IMR-90 (cell line): ENCODE results near the gene ADGRD2. TPM values are rescaled to one million over a fixed set of nuclear protein-coding genes. Genes with fewer than 3 reads are reported as not detected.
A peak's percentile ranks its signal among the peaks of the same experiment; 100 is the strongest.

Source experiments
- ATAC-seq: fragments of 200-7000 bp; cut with Tn5 transposase; 2 replicates; pipeline ENCODE4 v1.9.1; 2020; ENCODE audit warnings: low read depth, mild to moderate bottlenecking, moderate library complexity
- BruUV-seq: library from RNA; stranded (reverse); fragments of 400-500 nt; replicated peaks from 2 replicates; lab custom pipeline; 2021; lab: Mats Ljungman, UMichigan
- CTCF ChIA-PET: fragments of 300-600 bp; formaldehyde crosslinking; extraction: SDS; loops from one replicate; lab custom pipeline; 2021; ENCODE audit warnings: antibody characterized with exemption; lab: Yijun Ruan, JAX
- POLR2A ChIA-PET: fragments of 300-600 bp; sonication (Branson Sonifier 250); formaldehyde crosslinking; loops from one replicate; lab custom pipeline; 2022; ENCODE audit warnings: antibody characterized with exemption; ENCODE audit not compliant: unreplicated experiment; lab: Charles Lee
- DNase-seq: peaks from one replicate; pipeline ENCODE4 v3.0.0; 2013
- H2AFZ ChIP-seq: replicated peaks from 2 replicates; pipeline ENCODE3; 2013; ENCODE audit warnings: low read length, mild to moderate bottlenecking; ENCODE audit not compliant: poor library complexity
- H2AK5ac ChIP-seq: 2 replicates; pipeline ENCODE4 v1.6.1; 2013; ENCODE audit warnings: low read depth, low read length, inconsistent platforms
- H2AK9ac ChIP-seq: replicated peaks from 2 replicates; pipeline ENCODE3; 2013; ENCODE audit warnings: mild to moderate bottlenecking, low read depth, low read length, moderate library complexity; ENCODE audit not compliant: poor library complexity
- H2BK120ac ChIP-seq: 2 replicates; pipeline ENCODE4 v1.6.1; 2013; ENCODE audit warnings: low read depth, low read length, inconsistent platforms
- H2BK15ac ChIP-seq: 3 replicates; pipeline ENCODE4 v1.6.1; 2013; ENCODE audit warnings: low read depth, low read length, inconsistent platforms
- H2BK20ac ChIP-seq: 2 replicates; pipeline ENCODE4 v1.6.1; 2013; ENCODE audit warnings: low read depth, mild to moderate bottlenecking, inconsistent platforms, low read length, moderate library complexity
- H2BK5ac ChIP-seq: 2 replicates; pipeline ENCODE4 v1.6.1; 2013; ENCODE audit warnings: mild to moderate bottlenecking, low read depth, low read length, inconsistent platforms; ENCODE audit not compliant: poor library complexity, severe bottlenecking
- H3K14ac ChIP-seq: replicated peaks from 2 replicates; pipeline ENCODE4 v1.6.1; 2013; ENCODE audit warnings: low read depth, low read length, inconsistent platforms
- H3K18ac ChIP-seq: 2 replicates; pipeline ENCODE4 v1.6.1; 2013; ENCODE audit warnings: low read depth, low read length, control low read depth
- H3K23ac ChIP-seq: 2 replicates; pipeline ENCODE4 v1.6.1; 2013; ENCODE audit warnings: low read depth, low read length, inconsistent platforms
- H3K27ac ChIP-seq: 2 replicates; pipeline ENCODE4 v1.5.1; 2013; ENCODE audit warnings: mild to moderate bottlenecking, control low read depth, low read length; ENCODE audit not compliant: insufficient read depth
- H3K27me3 ChIP-seq: 2 replicates; pipeline ENCODE4 v1.6.1; 2013; ENCODE audit warnings: low read length; ENCODE audit not compliant: control insufficient read depth, insufficient read depth
- H3K36me3 ChIP-seq: 2 replicates; pipeline ENCODE4 v1.6.1; 2013; ENCODE audit warnings: low read length, mixed read lengths; ENCODE audit not compliant: control insufficient read depth, insufficient read depth
- H3K4ac ChIP-seq: 2 replicates; pipeline ENCODE4 v1.6.1; 2013; ENCODE audit warnings: low read depth, low read length, inconsistent platforms
- H3K4me1 ChIP-seq: 2 replicates; pipeline ENCODE4 v1.6.1; 2013; ENCODE audit warnings: low read length, mixed read lengths; ENCODE audit not compliant: control insufficient read depth, insufficient read depth
- H3K4me2 ChIP-seq: 2 replicates; pipeline ENCODE4 v1.6.1; 2013; ENCODE audit warnings: low read depth, mild to moderate bottlenecking, control low read depth, low read length, moderate library complexity
- H3K4me3 ChIP-seq: 2 replicates; pipeline ENCODE4 v1.5.1; 2013; ENCODE audit warnings: low read depth, mild to moderate bottlenecking, control low read depth, low read length, moderate library complexity; ENCODE audit not compliant: insufficient read depth
- H3K56ac ChIP-seq: 2 replicates; pipeline ENCODE4 v1.6.1; 2013; ENCODE audit warnings: low read length, inconsistent platforms; ENCODE audit not compliant: insufficient read depth; ENCODE audit errors: extremely low read depth
- H3K79me1 ChIP-seq, 2 experiments: 2 replicates each; pipeline ENCODE4 v1.6.1; 2013; ENCODE audit warnings: low read length in 2 of 2, inconsistent platforms in 1 of 2, low read depth in 1 of 2
- H3K9ac ChIP-seq: 2 replicates; pipeline ENCODE4 v1.6.1; 2013; ENCODE audit warnings: low read depth, low read length, control low read depth
- H3K9me1 ChIP-seq: 2 replicates; pipeline ENCODE4 v1.6.1; 2013; ENCODE audit warnings: low read length, inconsistent platforms; ENCODE audit not compliant: insufficient read depth
- H3K9me3 ChIP-seq: 2 replicates; pipeline ENCODE4 v1.6.1; 2013; ENCODE audit warnings: low read length; ENCODE audit not compliant: control insufficient read depth, insufficient read depth
- H4K20me1 ChIP-seq: 2 replicates; pipeline ENCODE4 v1.6.1; 2013; ENCODE audit warnings: low read length, inconsistent platforms; ENCODE audit not compliant: insufficient read depth
- H4K5ac ChIP-seq: 2 replicates; pipeline ENCODE4 v1.6.1; 2013; ENCODE audit warnings: mild to moderate bottlenecking, low read depth, low read length, control low read depth
- H4K8ac ChIP-seq, 2 experiments: 2 replicates each; pipeline ENCODE4 v1.6.1; 2013; ENCODE audit warnings: low read depth in 2 of 2, low read length in 2 of 2, control low read depth in 1 of 2, inconsistent platforms in 1 of 2
- H4K91ac ChIP-seq: 2 replicates; pipeline ENCODE4 v1.6.1; 2013; ENCODE audit warnings: low read depth, low read length, inconsistent platforms; ENCODE audit not compliant: insufficient read depth
- NFE2L2 ChIP-seq: fragments of 150-350 bp; IDR thresholded peaks from 2 replicates; pipeline ENCODE4 v1.6.1; 2016; ENCODE audit warnings: low read depth, mild to moderate bottlenecking, low read length
- RAD21 ChIP-seq: IDR thresholded peaks from 2 replicates; pipeline ENCODE4 v1.6.1; 2012; ENCODE audit warnings: low read length, improper control_type of control experiment
- WGBS, 2 experiments: methylation state at CpG; one replicate each; pipeline versions ENCODE4 v1.1.5 to v1.1.7; 2013; ENCODE audit warnings: missing lambda C conversion rate in 2 of 2; ENCODE audit not compliant: insufficient read length in 1 of 2; ENCODE audit errors: extremely low coverage in 2 of 2; 5-methylcytosine and 5-hydroxymethylcytosine counted together
- dilution Hi-C: fragments of 300-500 bp; cut with HindIII; formaldehyde crosslinking; loops from one replicate; pipeline ENCODE4 v1.14.3; 2018; ENCODE audit warnings: low sequenced_read_pairs; ENCODE audit not compliant: unreplicated experiment
- in situ Hi-C: fragments of 300-500 bp; cut with MboI; formaldehyde crosslinking; loops from 3 replicates; pipeline ENCODE4 v1.14.3; 2019; ENCODE audit warnings: low sequenced_read_pairs, inconsistent platforms, mixed read lengths
- intact Hi-C: fragments of 100-400 bp; cut with micrococcal nuclease; formaldehyde crosslinking; loops from 2 replicates; pipeline ENCODE4 v1.10.0; 2022
- polyA plus RNA-seq, 3 experiments: library from polyadenylated mRNA; depleted of rRNA; stranded (reverse); fragments of >200 nt; gene quantifications; 2 replicates each; pipeline ENCODE4 v1.2.3, GENCODE V29; 2012; ENCODE audit warnings: low replicate concordance in 1 of 3
- total RNA-seq: library from RNA; depleted of rRNA; stranded (reverse); fragments of >200 nt; gene quantifications from 2 replicates; pipeline ENCODE4 v1.2.3, GENCODE V29; 2012

The ADGRD2 gene
- total and polyA plus RNA-seq, 2 of the 4 experiments (the other 2 are of a cell fraction) = not detected

DNA sequence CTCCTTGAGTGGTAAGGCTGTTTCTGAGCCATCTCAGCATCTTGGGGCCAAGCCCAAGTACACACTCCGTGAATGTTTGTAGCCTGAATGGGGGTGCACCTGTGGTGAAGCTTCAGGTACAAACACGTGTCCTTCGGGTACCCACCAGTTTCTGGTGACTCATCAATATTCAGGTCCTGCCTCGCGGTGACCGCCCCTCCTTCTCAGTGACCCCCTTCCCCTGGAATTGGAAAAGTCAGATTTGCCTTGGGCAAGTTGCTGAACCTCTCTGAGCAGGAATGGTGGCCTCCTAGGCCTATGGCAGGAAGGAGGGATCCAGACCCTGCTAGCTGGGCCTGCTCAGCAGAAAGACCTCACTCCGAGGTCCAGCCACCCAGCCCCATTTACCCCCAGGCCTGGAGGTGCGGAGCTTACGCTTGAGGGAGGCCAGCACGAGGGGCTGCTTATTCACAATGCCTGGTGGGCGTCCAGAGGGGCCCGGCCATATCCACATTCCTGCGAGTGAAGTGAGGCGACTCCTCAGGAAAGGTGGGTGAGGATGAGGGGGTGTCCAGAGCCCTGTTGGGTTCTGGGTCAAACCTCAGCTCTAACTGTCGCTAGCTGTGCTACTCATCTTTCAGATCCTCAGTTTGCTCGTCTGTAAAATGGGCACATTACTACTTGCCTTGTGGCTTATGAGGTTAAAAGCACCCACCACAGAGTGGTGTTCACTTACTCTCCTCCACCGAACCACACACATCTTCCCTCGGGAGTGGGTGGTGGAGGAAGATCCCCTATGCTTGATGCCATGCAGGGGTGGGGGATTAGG, 7.0 kb downstream of the ADGRD2 start:
- 0 out of 2 replicates have a peak, but pooled peaks cover 2% of the 10 kb centered on the region for H3K9me3 ChIP-seq
- H3K36me3 ChIP-seq = no peaks in the 10 kb centered on the region
- ChIA-PET POLR2A (no interaction called here), CTCF (no interaction called here)
- H3K56ac ChIP-seq = no peak overlapping the region
- intact Hi-C loops = no loop called here
- no peak overlapping the region for H3K23ac ChIP-seq
- no peak overlapping the region for H3K4me2 ChIP-seq
- no peak overlapping the region for H2AK9ac ChIP-seq
- H2BK20ac ChIP-seq = no peak overlapping the region
- H3K79me1 ChIP-seq = no peaks in the 10 kb centered on the region
- H3K18ac ChIP-seq = no peak overlapping the region
- H4K20me1 ChIP-seq = no peaks in the 10 kb centered on the region
- BruUV-seq = no TSS peak
- WGBS, 2 experiments = 100% methylated on average over 2 of the region's 18 CpGs; no CpG with 5 or more reads in 1 of the 2 experiments
- in situ Hi-C loops = no loop called here
- H3K27me3 ChIP-seq = peaks cover 50% of the 10 kb centered on the region
- ATAC-seq (no peak), DNase-seq (no peak)
- no peak overlapping the region for H3K4ac ChIP-seq
- H2BK120ac ChIP-seq = no peak overlapping the region
- H3K14ac ChIP-seq = no peak overlapping the region
- no peak overlapping the region for H2AK5ac ChIP-seq
- H3K4me3 ChIP-seq = no peak overlapping the region
- no peak overlapping the region for H3K27ac ChIP-seq
- no peak overlapping the region for H4K8ac ChIP-seq
- no peak for TF ChIP-seq RAD21
- peak; percentile 15; the same call in 1 of the 2 replicates for TF ChIP-seq NFE2L2
- H2BK5ac ChIP-seq = no peak overlapping the region
- dilution Hi-C loops = no loop called here
- H4K91ac ChIP-seq = no peak overlapping the region
- H3K9ac ChIP-seq = no peak overlapping the region
- no peak overlapping the region for H2AFZ ChIP-seq
- no peak overlapping the region for H4K5ac ChIP-seq
- H3K4me1 ChIP-seq = no peaks in the 10 kb centered on the region
- H2BK15ac ChIP-seq = no peak overlapping the region
- H3K9me1 ChIP-seq = no peaks in the 10 kb centered on the region
